Measurements from ENCODE around the gene SPACA9. TPM values are rescaled to one million over a fixed set of nuclear protein-coding genes. Genes with fewer than 3 reads are reported as not detected.

The SPACA9 gene
- 0.99 and 1.3 TPM in 2 replicates for total RNA-seq (2021)
- long read RNA-seq, partial matches to known transcripts: 1 of 9 reads
- long read RNA-seq, other reads (novel, unspliced or antisense): 3 of 9 reads

GRCh38 chr9:132878695-132879456 is at the start of gene SPACA9:
Gene SPACA9, plus strand, starts transcription at chr9:132878898. Its CDS starts 5,050 bp downstream, at chr9:132883948.
- Histone ChIP-seq H3K23ac (ENCODE audit: insufficient read length, low read depth, low read length) (no peak within 1 kb of the TSS), H2BK5ac (ENCODE audit: insufficient read length, low read length) (no peak within 1 kb of the TSS), H2BK20ac (ENCODE audit: low read depth, low read length, poor library complexity, severe bottlenecking) (no peak within 1 kb of the TSS), H3K9me3 (ENCODE audit: control insufficient read depth, low read depth, low read length) (no peaks in the 10 kb centered on the region), H3K14ac (ENCODE audit: insufficient read depth, low read length) (no peak within 1 kb of the TSS), H3K27me3 (ENCODE audit: insufficient read depth, low read length) (no peaks in the 10 kb centered on the region), H3K4ac (ENCODE audit: low read depth, low read length) (no peak within 1 kb of the TSS), H3K4me1 (ENCODE audit: insufficient read depth, low read length) (no peaks in the 10 kb centered on the region), H4K20me1 (ENCODE audit: control insufficient read depth, insufficient read depth, insufficient read length) (no peaks in the 10 kb centered on the region), H3T11ph (ENCODE audit: low read length) (no peak within 1 kb of the TSS), H2AK5ac (ENCODE audit: insufficient read length, low read length) (no peak within 1 kb of the TSS), H4K5ac (ENCODE audit: insufficient read length, low read depth, low read length) (no peak within 1 kb of the TSS), H3K79me2 (ENCODE audit: insufficient read depth, low read length) (no peaks in the 10 kb centered on the region), H3K27ac (ENCODE audit: insufficient read length, low read depth, low read length) (no peak within 1 kb of the TSS), H3K9ac (ENCODE audit: extremely low read depth, insufficient read length, low read length) (no peak within 1 kb of the TSS), H2BK15ac (ENCODE audit: low read depth, low read length) (no peak within 1 kb of the TSS), H2BK12ac (ENCODE audit: insufficient read length, low read depth, low read length) (no peak within 1 kb of the TSS), H3K18ac (ENCODE audit: insufficient read length, low read depth, low read length) (no peak within 1 kb of the TSS), H3K79me1 (ENCODE audit: insufficient read depth, low read depth, low read length, poor library complexity, severe bottlenecking) (no peaks in the 10 kb centered on the region), H3K4me2 (ENCODE audit: insufficient read depth, insufficient read length, low read length) (peak within 1 kb of the TSS; percentile 45), H3K56ac (ENCODE audit: insufficient read length, low read depth, low read length) (no peak within 1 kb of the TSS), H2AFZ (ENCODE audit: low read length) (no peak within 1 kb of the TSS), H2BK120ac (ENCODE audit: low read depth, low read length, poor library complexity, severe bottlenecking) (no peak within 1 kb of the TSS), H3K23me2 (ENCODE audit: insufficient read length, low read depth, low read length, poor library complexity, severe bottlenecking) (peaks cover 4% of the 10 kb centered on the region), H4K8ac (replicated peaks; ENCODE audit: insufficient read length, low read depth, low read length) (no peak within 1 kb of the TSS), H4K91ac (ENCODE audit: insufficient read length, low read depth, low read length) (no peak within 1 kb of the TSS)
- TF ChIP-seq, protein P1, sequence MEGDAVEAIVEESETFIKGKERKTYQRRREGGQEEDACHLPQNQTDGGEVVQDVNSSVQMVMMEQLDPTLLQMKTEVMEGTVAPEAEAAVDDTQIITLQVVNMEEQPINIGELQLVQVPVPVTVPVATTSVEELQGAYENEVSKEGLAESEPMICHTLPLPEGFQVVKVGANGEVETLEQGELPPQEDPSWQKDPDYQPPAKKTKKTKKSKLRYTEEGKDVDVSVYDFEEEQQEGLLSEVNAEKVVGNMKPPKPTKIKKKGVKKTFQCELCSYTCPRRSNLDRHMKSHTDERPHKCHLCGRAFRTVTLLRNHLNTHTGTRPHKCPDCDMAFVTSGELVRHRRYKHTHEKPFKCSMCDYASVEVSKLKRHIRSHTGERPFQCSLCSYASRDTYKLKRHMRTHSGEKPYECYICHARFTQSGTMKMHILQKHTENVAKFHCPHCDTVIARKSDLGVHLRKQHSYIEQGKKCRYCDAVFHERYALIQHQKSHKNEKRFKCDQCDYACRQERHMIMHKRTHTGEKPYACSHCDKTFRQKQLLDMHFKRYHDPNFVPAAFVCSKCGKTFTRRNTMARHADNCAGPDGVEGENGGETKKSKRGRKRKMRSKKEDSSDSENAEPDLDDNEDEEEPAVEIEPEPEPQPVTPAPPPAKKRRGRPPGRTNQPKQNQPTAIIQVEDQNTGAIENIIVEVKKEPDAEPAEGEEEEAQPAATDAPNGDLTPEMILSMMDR (conservative IDR thresholded peaks at IDR 0.05): no peak
- peak within 1 kb of the TSS; percentile 74 to 86 for H3K4me3 Mint-ChIP-seq
- H3K27ac Mint-ChIP-seq: no peak within 1 kb of the TSS
- 0 out of 4 replicates have a peak, but pooled peaks cover 0 to 3% of the 10 kb centered on the region in 2 experiments for H3K4me1 Mint-ChIP-seq
- H3K36me3 Mint-ChIP-seq (ENCODE audit: insufficient read depth in 1 of 3, low read depth in 3 of 3): no peaks in the 10 kb centered on the region; a peak in 1 of 7 replicates
- WGBS (ENCODE audit: extremely low coverage, insufficient read length, low lambda C conversion rate): no CpG with 5 or more reads among the region's 42 CpGs
- H3K9me3 Mint-ChIP-seq: no peaks in the 10 kb centered on the region
- peaks cover 50% of the 10 kb centered on the region for H3K27me3 Mint-ChIP-seq (ENCODE audit: low read depth)
- peak; percentile 76 for DNase-seq

Data from H9 (cell line).